ENCODE results near the gene PNLIPRP1.

Gene PNLIPRP1

GRCh38 chr10:116626815-116627214 is 36.1 kb downstream of the PNLIPRP1 start:
- H3K27me3 ChIP-seq (ENCODE audit: low read length) = no peaks in the 10 kb centered on the region
- H3F3A ChIP-seq (ENCODE audit: insufficient read depth) = no peaks in the 10 kb centered on the region
- no peaks in the 10 kb centered on the region for H3K79me2 ChIP-seq (ENCODE audit: insufficient read depth, low read length)
- H3K36me3 ChIP-seq (ENCODE audit: low read length) = no peaks in the 10 kb centered on the region
- H2AFZ ChIP-seq (ENCODE audit: low read depth, low read length, severe bottlenecking) = no peak overlapping the region
- no peak overlapping the region for H3K4me2 ChIP-seq (ENCODE audit: low read depth, low read length, poor library complexity, severe bottlenecking)
- H4K20me1 ChIP-seq (ENCODE audit: low read depth, low read length) = no peaks in the 10 kb centered on the region
- H3K27ac ChIP-seq (ENCODE audit: low read depth, low read length) = no peak overlapping the region
- H3K9me3 ChIP-seq (ENCODE audit: insufficient read depth, low read length) = no peaks in the 10 kb centered on the region
- no peaks in the 10 kb centered on the region for H3K9me2 ChIP-seq (replicated peaks; ENCODE audit: insufficient read depth, low read length)
- no peak overlapping the region for H3K4me3 ChIP-seq (ENCODE audit: insufficient read depth, low read length, poor library complexity, severe bottlenecking)
- H3K9ac ChIP-seq (ENCODE audit: low read length) = no peak overlapping the region
- no peak for TF ChIP-seq CTCF (IDR thresholded peaks at IDR 0.05; ENCODE audit: insufficient read depth, low read length, poor library complexity, severe bottlenecking)
- TF ChIP-seq EZH2phosphoT487 (conservative IDR thresholded peaks at IDR 0.05; ENCODE audit: low read length) = no peak

GRCh38 chr10:116627386-116627933 is 36.7 kb downstream of the PNLIPRP1 start:
- H2AFZ ChIP-seq (ENCODE audit: low read depth, low read length, severe bottlenecking) = no peak overlapping the region
- no peak overlapping the region for H3K4me3 ChIP-seq (ENCODE audit: insufficient read depth, low read length, poor library complexity, severe bottlenecking)
- H3K27ac ChIP-seq (ENCODE audit: low read depth, low read length) = no peak overlapping the region
- TF ChIP-seq CTCF (IDR thresholded peaks at IDR 0.05; ENCODE audit: insufficient read depth, low read length, poor library complexity, severe bottlenecking) (no peak), EZH2phosphoT487 (conservative IDR thresholded peaks at IDR 0.05; ENCODE audit: low read length) (no peak)
- H3K79me2 ChIP-seq (ENCODE audit: insufficient read depth, low read length) = no peaks in the 10 kb centered on the region
- H3K27me3 ChIP-seq (ENCODE audit: low read length) = no peaks in the 10 kb centered on the region
- no peaks in the 10 kb centered on the region for H4K20me1 ChIP-seq (ENCODE audit: low read depth, low read length)
- no peaks in the 10 kb centered on the region for H3K36me3 ChIP-seq (ENCODE audit: low read length)
- H3F3A ChIP-seq (ENCODE audit: insufficient read depth) = no peaks in the 10 kb centered on the region
- H3K9ac ChIP-seq (ENCODE audit: low read length) = no peak overlapping the region
- H3K9me2 ChIP-seq (replicated peaks; ENCODE audit: insufficient read depth, low read length) = no peaks in the 10 kb centered on the region
- H3K4me2 ChIP-seq (ENCODE audit: low read depth, low read length, poor library complexity, severe bottlenecking) = no peak overlapping the region
- H3K9me3 ChIP-seq (ENCODE audit: insufficient read depth, low read length) = no peaks in the 10 kb centered on the region

- Histone ChIP-seq H3K4me3 (ENCODE audit: insufficient read depth, low read length, poor library complexity, severe bottlenecking) (no peak overlapping the region), H3K27me3 (ENCODE audit: low read length) (no peaks in the 10 kb centered on the region), H4K20me1 (ENCODE audit: low read depth, low read length) (no peaks in the 10 kb centered on the region), H3K9me2 (replicated peaks; ENCODE audit: insufficient read depth, low read length) (no peaks in the 10 kb centered on the region), H3K4me2 (ENCODE audit: low read depth, low read length, poor library complexity, severe bottlenecking) (no peak overlapping the region), H2AFZ (ENCODE audit: low read depth, low read length, severe bottlenecking) (no peak overlapping the region), H3K9ac (ENCODE audit: low read length) (no peak overlapping the region), H3F3A (ENCODE audit: insufficient read depth) (no peaks in the 10 kb centered on the region), H3K79me2 (ENCODE audit: insufficient read depth, low read length) (no peaks in the 10 kb centered on the region), H3K9me3 (ENCODE audit: insufficient read depth, low read length) (no peaks in the 10 kb centered on the region), H3K36me3 (ENCODE audit: low read length) (no peaks in the 10 kb centered on the region), H3K27ac (ENCODE audit: low read depth, low read length) (no peak overlapping the region)
- no peak for TF ChIP-seq EZH2phosphoT487 (conservative IDR thresholded peaks at IDR 0.05; ENCODE audit: low read length)
- no peak for TF ChIP-seq CTCF (IDR thresholded peaks at IDR 0.05; ENCODE audit: insufficient read depth, low read length, poor library complexity, severe bottlenecking)
Measured at GRCh38 chr10:116629340-116629739, 38.6 kb downstream of the PNLIPRP1 start.

All from SU-DHL-6 (cell line).